Measurements from ENCODE around the gene TRANK1. TPM values are rescaled to one million over a fixed set of nuclear protein-coding genes. Genes with fewer than 3 reads are reported as not detected.
"Not testable (repeated sequence)": the region's sequence is repeated elsewhere in the genome, so short reads cannot be mapped to it uniquely, and the experiment has no call there.

Gene TRANK1
- total RNA-seq, 1 donor from 2014 or later = 38.5 TPM

- H3K27me3 ChIP-seq = no peaks in the 10 kb centered on the region
- no peak for TF ChIP-seq CTCF (IDR thresholded peaks at IDR 0.05)
- H3K4me1 ChIP-seq = no peaks in the 10 kb centered on the region
- DNase-seq (no peak), ATAC-seq (no peak)
- intact Hi-C loops (cut with DNase I) = loop anchor here (10.0 kb wide), 1 partner anchor 221 kb away; no protein-coding TSS in a partner anchor
- no peaks in the 10 kb centered on the region for H3K36me3 ChIP-seq
- no peak overlapping the region for H3K4me3 ChIP-seq
- no peaks in the 10 kb centered on the region for H3K9me3 ChIP-seq
- no peak overlapping the region for H3K27ac ChIP-seq
Measured at GRCh38 chr3:36956155-36956554, 11.3 kb upstream of the TRANK1 start.

- no peak for TF ChIP-seq CTCF (IDR thresholded peaks at IDR 0.05)
- H3K36me3 ChIP-seq = no peaks in the 10 kb centered on the region
- intact Hi-C loops (cut with DNase I) = loop anchor here (10.0 kb wide), 1 partner anchor 220 kb away; no protein-coding TSS in a partner anchor
- no peak for ATAC-seq
- no peak overlapping the region for H3K4me3 ChIP-seq
- H3K4me1 ChIP-seq = no peaks in the 10 kb centered on the region
- H3K9me3 ChIP-seq = no peaks in the 10 kb centered on the region
- no peak for DNase-seq
- no peak overlapping the region for H3K27ac ChIP-seq
- no peaks in the 10 kb centered on the region for H3K27me3 ChIP-seq
Measured at GRCh38 chr3:36954452-36955134, 9.7 kb upstream of the TRANK1 start.

- H3K36me3 ChIP-seq; DNase-seq; H3K27ac ChIP-seq; H3K4me1 ChIP-seq; H3K27me3 ChIP-seq; intact Hi-C loops (cut with DNase I); ATAC-seq; H3K9me3 ChIP-seq; H3K4me3 ChIP-seq: not testable (repeated sequence)
Measured at GRCh38 chr3:36947814-36948213, 3.0 kb upstream of the TRANK1 start.

- DNase-seq (no peak), ATAC-seq (no peak)
- H3K27ac ChIP-seq = no peak overlapping the region
- intact Hi-C loops (cut with DNase I) = no loop called here
- H3K9me3 ChIP-seq = peaks cover 10% of the 10 kb centered on the region
- H3K27me3 ChIP-seq = no peaks in the 10 kb centered on the region
- peaks cover 16% of the 10 kb centered on the region for H3K4me1 ChIP-seq
- TF ChIP-seq CTCF (IDR thresholded peaks at IDR 0.05) = no peak
- peak overlapping the region; percentile 93 for H3K4me3 ChIP-seq
- H3K36me3 ChIP-seq = no peaks in the 10 kb centered on the region
Measured at GRCh38 chr3:36945333-36945980, 603 bp upstream of the TRANK1 start.

- H3K9me3 ChIP-seq = peaks cover 10% of the 10 kb centered on the region
- H3K27me3 ChIP-seq = no peaks in the 10 kb centered on the region
- ATAC-seq (peak; percentile 84), DNase-seq (peak; percentile 86)
- peak overlapping the region; percentile 93 for H3K4me3 ChIP-seq
- no peaks in the 10 kb centered on the region for H3K36me3 ChIP-seq
- peak; percentile 16 for TF ChIP-seq CTCF (IDR thresholded peaks at IDR 0.05)
- peak overlapping the region; percentile 88 for H3K27ac ChIP-seq
- H3K4me1 ChIP-seq = peaks cover 16% of the 10 kb centered on the region
- intact Hi-C loops (cut with DNase I) = no loop called here
Measured at GRCh38 chr3:36944012-36944640, 728 bp downstream of the TRANK1 start.

- ATAC-seq = no peak
- DNase-seq = no peak
- H3K4me1 ChIP-seq = peaks cover 16% of the 10 kb centered on the region
- no peak for TF ChIP-seq CTCF (IDR thresholded peaks at IDR 0.05)
- no peaks in the 10 kb centered on the region for H3K36me3 ChIP-seq
- intact Hi-C loops (cut with DNase I) = no loop called here
- peak overlapping the region; percentile 88 for H3K27ac ChIP-seq
- H3K4me3 ChIP-seq = peak overlapping the region; percentile 93
- no peaks in the 10 kb centered on the region for H3K27me3 ChIP-seq
- peaks cover 10% of the 10 kb centered on the region for H3K9me3 ChIP-seq
Measured at GRCh38 chr3:36943601-36944000, 1.3 kb downstream of the TRANK1 start.
